ENCODE data around the gene PDC. TPM values are rescaled to one million over a fixed set of nuclear protein-coding genes. Genes with fewer than 3 reads are reported as not detected.
A peak's percentile ranks its signal among the peaks of the same experiment; 100 is the strongest.

The PDC gene
- total RNA-seq, 2 donors from 2014 or later = not detected

DNA sequence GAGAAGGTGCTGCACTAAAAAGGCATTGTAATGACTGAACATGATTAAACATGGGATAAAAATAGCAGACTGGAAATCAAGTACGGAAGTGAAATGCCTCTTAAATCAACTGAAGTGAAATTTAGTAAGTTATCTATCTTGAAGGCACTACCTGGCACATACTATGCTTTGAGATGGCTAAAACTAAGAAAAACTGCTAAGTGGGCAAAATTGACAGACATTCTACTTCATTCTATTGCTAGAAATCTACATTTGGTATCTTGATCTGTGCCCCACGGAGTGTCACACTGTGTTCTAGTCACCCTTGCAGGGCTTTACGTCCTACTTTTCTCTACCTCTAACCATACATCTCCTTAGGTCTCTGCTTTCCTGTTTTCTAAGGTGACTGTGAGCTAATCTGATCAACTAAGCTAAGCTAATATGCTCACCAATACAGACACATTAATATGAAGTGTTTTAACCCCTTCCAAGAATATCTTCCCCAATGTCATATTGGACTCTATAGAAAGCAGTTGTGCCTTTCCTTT, 4.1 kb downstream of the PDC start:
- H3K9me3 ChIP-seq (ENCODE audit: control insufficient read depth, low read length, poor library complexity, severe bottlenecking) = no peaks in the 10 kb centered on the region
- no peak overlapping the region for H3K4me3 Mint-ChIP-seq
- DNase-seq (no peak), ATAC-seq (no peak)
- H3K4me1 Mint-ChIP-seq = no peaks in the 10 kb centered on the region
- no peak overlapping the region for H3K27ac Mint-ChIP-seq
- H3K36me3 Mint-ChIP-seq (ENCODE audit: low read depth) = no peaks in the 10 kb centered on the region
- no peaks in the 10 kb centered on the region for H3K27me3 Mint-ChIP-seq

DNA sequence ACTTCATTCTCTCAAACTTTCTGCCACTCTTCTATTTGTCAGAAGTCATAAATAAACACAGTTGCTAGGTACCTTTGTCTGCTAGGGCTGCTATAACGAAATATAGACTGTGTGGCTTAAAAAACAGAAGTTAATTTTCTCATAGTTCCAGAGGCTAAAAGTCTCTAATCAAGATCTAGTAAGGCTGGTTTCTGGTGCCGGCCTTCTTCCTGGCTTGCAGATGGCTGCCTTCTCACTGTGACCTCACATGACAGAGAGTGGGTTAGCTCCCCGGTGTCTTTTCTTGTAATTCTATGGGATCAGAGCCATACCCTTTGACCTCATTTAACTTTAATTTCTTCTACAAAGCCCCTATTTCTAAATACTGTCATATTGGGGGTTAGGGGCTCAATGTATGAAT, 5.9 kb downstream of the PDC start:
- ATAC-seq = no peak
- Mint-ChIP-seq H3K27me3 (no peaks in the 10 kb centered on the region), H3K36me3 (ENCODE audit: low read depth) (no peaks in the 10 kb centered on the region), H3K27ac (peak overlapping the region; percentile 41), H3K4me1 (no peaks in the 10 kb centered on the region), H3K4me3 (no peak overlapping the region)
- no peak for DNase-seq
- no peaks in the 10 kb centered on the region for H3K9me3 ChIP-seq (ENCODE audit: control insufficient read depth, low read length, poor library complexity, severe bottlenecking)

DNA sequence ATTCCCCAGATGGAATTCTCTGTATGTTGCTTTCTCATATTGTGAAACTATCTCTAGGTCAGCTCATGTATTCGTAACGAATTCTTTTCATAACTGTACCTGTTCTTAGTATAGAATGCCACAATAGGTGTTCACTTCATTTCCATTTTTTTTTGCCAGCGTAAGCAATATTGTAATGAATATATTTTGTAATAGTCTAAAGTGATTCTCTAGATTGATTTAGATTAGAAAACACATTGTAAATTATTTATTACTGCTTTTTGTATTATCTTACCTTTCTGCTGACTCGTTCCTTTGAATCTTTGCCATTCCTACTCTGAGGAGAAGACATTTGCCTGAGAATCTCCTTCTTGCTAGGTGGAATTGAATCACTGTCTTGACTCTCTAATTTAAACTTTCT, 14.8 kb downstream of the PDC start:
- no peaks in the 10 kb centered on the region for H3K9me3 ChIP-seq (ENCODE audit: control insufficient read depth, low read length, poor library complexity, severe bottlenecking)
- Mint-ChIP-seq H3K27ac (no peak overlapping the region), H3K4me3 (no peak overlapping the region), H3K36me3 (ENCODE audit: low read depth) (peaks cover 2% of the 10 kb centered on the region), H3K27me3 (no peaks in the 10 kb centered on the region), H3K4me1 (peaks cover 6% of the 10 kb centered on the region)
- ATAC-seq = no peak
- DNase-seq = no peak

DNA sequence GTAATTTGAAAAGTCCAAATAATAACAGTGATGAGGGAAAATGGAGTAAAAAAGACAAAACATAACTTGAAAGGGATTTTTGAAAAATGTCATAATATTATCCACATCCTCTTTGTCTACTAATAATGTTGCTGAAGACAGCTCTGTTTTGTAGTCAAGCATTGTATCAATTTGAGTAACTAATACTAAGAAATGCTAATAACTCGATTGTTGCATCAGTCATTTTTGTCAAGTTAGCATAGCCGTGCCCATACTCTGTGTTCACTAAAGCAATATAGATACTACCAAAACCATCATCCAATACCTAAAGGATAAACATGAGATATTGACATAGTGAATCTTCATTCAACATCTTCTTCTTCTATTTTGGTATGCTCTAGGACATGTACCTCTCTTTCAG, 17.3 kb downstream of the PDC start:
- no peak overlapping the region for H3K27ac Mint-ChIP-seq
- no peak for ATAC-seq

DNA sequence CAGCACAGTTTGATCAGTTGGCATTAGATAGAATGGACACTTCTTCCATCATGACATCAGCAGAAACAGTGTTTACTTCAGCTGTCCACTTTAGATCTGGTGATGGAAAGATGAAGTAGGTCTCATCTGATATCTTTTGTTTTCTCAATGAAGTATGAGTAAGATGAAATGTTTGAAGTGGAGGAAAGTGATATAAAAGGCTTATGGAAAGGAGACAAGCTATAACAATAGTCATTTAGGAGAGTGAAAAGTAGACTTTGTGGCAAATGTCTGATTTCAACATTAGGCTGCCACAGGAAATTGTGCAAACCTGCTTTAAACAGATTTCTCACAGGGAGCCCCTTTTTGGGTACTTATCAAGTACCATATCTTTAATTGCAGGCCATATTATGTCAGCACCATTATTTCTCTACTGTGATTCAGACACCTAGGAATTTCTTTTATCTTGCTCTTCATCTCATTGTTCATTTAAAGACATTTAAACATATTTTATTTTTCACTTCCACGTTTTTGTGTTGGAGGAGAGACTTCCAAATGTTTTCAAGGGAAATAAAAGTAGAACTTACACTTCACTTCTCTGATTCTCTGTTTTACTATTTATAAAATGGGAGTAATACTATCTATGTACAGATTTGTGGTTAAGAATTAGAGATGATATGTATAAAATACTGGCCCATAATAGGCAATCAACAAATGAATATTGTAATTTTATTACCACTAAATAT, 18.1 kb downstream of the PDC start:
- no peak for DNase-seq
- Mint-ChIP-seq H3K36me3 (ENCODE audit: low read depth) (no peaks in the 10 kb centered on the region), H3K4me3 (no peak overlapping the region), H3K27me3 (no peaks in the 10 kb centered on the region), H3K4me1 (peaks cover 9% of the 10 kb centered on the region), H3K27ac (no peak overlapping the region)
- H3K9me3 ChIP-seq (ENCODE audit: control insufficient read depth, low read length, poor library complexity, severe bottlenecking) = no peaks in the 10 kb centered on the region
- no peak for ATAC-seq

More for the DNA sequence above, 17.3 kb downstream of the PDC start:
- H3K4me3 Mint-ChIP-seq = no peak overlapping the region
- H3K36me3 Mint-ChIP-seq (ENCODE audit: low read depth) = no peaks in the 10 kb centered on the region
- no peaks in the 10 kb centered on the region for H3K9me3 ChIP-seq (ENCODE audit: control insufficient read depth, low read length, poor library complexity, severe bottlenecking)
- H3K27me3 Mint-ChIP-seq = no peaks in the 10 kb centered on the region
- no peak for DNase-seq
- H3K4me1 Mint-ChIP-seq = peaks cover 9% of the 10 kb centered on the region

DNA sequence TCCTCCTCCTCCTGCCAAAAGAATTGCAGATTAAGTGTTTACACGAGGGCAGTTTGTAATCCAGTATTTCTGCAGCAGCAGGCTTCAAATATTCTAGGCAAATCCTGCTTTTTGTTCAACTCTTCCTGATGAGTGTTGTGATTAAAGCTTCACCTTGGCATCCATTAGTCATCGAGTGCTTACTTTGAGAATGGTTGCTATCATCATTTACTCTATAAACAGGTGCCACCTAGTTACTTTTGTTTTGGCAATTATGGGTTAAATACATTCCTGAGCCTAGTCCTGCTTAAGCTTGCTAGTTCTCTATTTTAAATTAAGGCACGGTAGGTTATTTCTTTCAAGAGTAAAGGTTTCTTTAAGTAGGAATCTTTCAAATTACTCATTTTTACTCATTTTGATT, 20.3 kb downstream of the PDC start:
- Mint-ChIP-seq H3K27ac (no peak overlapping the region), H3K4me1 (peaks cover 9% of the 10 kb centered on the region), H3K36me3 (ENCODE audit: low read depth) (peaks cover 3% of the 10 kb centered on the region), H3K4me3 (no peak overlapping the region), H3K27me3 (no peaks in the 10 kb centered on the region)
- H3K9me3 ChIP-seq (ENCODE audit: control insufficient read depth, low read length, poor library complexity, severe bottlenecking) = no peaks in the 10 kb centered on the region
- DNase-seq (no peak), ATAC-seq (no peak)

DNA sequence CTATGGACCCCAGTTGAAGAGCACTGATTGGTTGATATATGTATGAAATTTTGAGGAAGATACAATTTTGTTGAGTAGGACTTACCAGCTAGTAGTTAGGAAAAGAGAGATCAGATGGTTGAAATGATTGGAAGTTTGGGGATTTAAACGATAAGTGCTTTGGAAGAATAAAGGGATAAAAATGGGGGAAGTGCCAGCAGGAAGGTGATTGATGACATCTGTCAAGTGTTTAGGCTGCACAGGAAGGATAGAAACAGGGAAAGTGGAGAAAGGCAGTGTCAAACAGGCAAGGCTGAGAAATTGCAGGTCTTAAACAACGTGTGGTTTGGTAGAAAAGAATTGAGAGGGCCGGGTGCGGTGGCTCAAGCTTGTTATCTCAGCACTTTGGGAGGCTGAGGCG, 22.3 kb downstream of the PDC start:
- ATAC-seq (no peak), DNase-seq (no peak)
- no peaks in the 10 kb centered on the region for H3K27me3 Mint-ChIP-seq
- H3K36me3 Mint-ChIP-seq (ENCODE audit: low read depth) = peaks cover 3% of the 10 kb centered on the region
- no peaks in the 10 kb centered on the region for H3K9me3 ChIP-seq (ENCODE audit: control insufficient read depth, low read length, poor library complexity, severe bottlenecking)
- H3K4me1 Mint-ChIP-seq = peaks cover 9% of the 10 kb centered on the region
- no peak overlapping the region for H3K27ac Mint-ChIP-seq
- no peak overlapping the region for H3K4me3 Mint-ChIP-seq

DNA sequence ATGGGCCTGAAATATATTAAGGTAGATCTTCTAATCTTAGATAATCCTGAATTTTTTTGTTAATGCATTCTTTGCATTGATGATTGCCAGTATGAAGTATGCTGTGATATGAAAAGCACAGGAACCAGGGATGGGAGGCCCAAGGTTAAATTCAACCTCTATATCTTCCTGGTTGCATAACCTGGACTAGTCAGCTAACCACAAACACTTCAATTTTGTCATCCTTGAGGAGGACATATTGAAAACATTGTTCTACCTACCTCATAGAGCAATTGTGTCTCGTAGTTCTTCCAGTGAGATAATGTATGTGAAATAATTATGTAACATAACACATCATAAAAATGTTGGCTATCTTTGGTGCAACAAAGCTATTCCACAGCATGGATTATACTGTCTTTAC, 25.6 kb downstream of the PDC start:
- ATAC-seq (no peak), DNase-seq (no peak)
- Mint-ChIP-seq H3K27me3 (no peaks in the 10 kb centered on the region), H3K27ac (no peak overlapping the region), H3K36me3 (ENCODE audit: low read depth) (peaks cover 3% of the 10 kb centered on the region), H3K4me3 (no peak overlapping the region), H3K4me1 (peaks cover under 1% of the 10 kb centered on the region)
- H3K9me3 ChIP-seq (ENCODE audit: control insufficient read depth, low read length, poor library complexity, severe bottlenecking) = no peaks in the 10 kb centered on the region

DNA sequence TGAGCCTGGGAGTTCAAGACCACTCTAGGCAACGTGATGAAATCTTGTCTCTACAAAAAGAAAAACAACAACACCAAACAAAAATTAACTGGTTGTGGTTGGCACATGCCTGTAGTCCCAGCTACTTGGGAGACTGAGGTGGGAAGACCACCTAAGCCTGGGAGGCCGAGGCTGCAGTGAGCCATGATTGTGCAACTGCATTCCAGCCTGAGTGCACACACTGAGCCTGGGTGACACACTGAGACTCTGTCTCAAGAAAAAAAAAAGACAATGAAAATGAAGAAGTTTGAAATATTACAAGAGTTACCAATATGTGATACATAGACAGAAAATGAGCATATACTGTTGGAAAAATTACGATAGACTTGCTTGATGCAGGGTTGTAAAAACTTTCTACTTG, 31.9 kb downstream of the PDC start:
- Mint-ChIP-seq H3K36me3 (ENCODE audit: low read depth) (peaks cover 2% of the 10 kb centered on the region), H3K4me1 (no peaks in the 10 kb centered on the region), H3K4me3 (no peak overlapping the region), H3K27me3 (no peaks in the 10 kb centered on the region), H3K27ac (no peak overlapping the region)
- ATAC-seq (no peak), DNase-seq (no peak)
- no peaks in the 10 kb centered on the region for H3K9me3 ChIP-seq (ENCODE audit: control insufficient read depth, low read length, poor library complexity, severe bottlenecking)

DNA sequence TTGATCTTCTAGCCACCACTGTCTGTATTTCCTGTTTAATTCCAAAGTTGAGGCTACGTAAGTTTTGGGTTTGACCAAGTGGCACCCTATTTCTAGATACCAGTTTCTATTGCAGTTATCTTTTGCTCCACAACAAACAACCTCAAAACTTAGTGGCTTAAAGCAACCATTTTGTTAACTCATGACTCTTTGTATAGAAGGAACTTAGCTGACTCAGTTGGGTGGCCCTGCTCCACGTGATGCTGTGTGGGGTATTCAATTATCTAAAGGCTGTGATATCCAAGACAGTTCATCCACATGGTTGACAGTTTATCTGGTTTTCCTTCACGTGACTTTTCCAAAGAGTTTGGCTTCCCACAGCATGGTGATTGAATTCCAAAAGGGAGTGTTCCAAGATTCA, 34.8 kb downstream of the PDC start:
- DNase-seq (no peak), ATAC-seq (no peak)
- no peaks in the 10 kb centered on the region for H3K9me3 ChIP-seq (ENCODE audit: control insufficient read depth, low read length, poor library complexity, severe bottlenecking)
- Mint-ChIP-seq H3K27me3 (no peaks in the 10 kb centered on the region), H3K4me3 (no peak overlapping the region), H3K36me3 (ENCODE audit: low read depth) (peaks cover 2% of the 10 kb centered on the region), H3K4me1 (no peaks in the 10 kb centered on the region), H3K27ac (no peak overlapping the region)

DNA sequence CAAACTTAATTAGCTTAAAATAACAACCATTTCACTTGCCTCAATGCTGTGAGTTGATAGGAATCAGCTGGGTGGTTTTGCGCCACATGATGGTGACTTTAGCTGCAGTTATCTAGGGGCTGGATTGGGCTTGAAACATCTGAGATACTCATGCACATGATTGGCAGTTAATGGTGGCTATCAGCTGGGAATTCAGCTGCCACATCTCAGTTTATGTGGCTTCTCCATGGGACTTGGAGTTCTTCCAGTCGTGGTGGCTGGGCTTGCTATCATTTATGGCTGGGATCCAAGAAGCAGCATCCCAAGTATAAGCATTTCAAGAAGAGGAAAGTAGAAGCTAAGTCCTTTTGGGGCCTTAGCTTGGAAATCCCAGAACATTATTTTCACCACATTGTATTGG, 36.4 kb downstream of the PDC start:
- Mint-ChIP-seq H3K4me1 (peaks cover 5% of the 10 kb centered on the region), H3K36me3 (ENCODE audit: low read depth) (peaks cover 2% of the 10 kb centered on the region), H3K27me3 (no peaks in the 10 kb centered on the region), H3K4me3 (no peak overlapping the region), H3K27ac (no peak overlapping the region)
- ATAC-seq (no peak), DNase-seq (no peak)
- no peaks in the 10 kb centered on the region for H3K9me3 ChIP-seq (ENCODE audit: control insufficient read depth, low read length, poor library complexity, severe bottlenecking)

DNA sequence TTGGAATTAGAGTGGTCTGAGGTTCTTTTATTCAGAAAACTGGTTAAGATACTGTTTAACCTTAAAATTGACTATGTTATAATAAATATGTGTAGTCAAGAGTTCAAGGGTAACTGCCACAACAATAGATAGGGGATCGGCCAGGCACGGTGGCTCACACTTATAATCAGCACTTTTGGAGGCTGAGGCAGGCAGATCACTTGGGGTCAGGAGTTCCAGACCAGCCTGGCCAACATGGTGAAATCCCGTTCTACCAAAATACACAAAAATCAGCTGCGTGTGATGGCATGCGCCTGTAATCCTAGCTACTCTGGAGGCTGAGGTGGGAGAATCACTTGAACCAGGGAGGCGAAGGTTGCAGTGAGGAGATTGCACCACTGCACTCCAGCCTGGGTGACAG, 39.5 kb downstream of the PDC start:
- H3K9me3 ChIP-seq (ENCODE audit: control insufficient read depth, low read length, poor library complexity, severe bottlenecking) = no peaks in the 10 kb centered on the region
- H3K4me3 Mint-ChIP-seq = no peak overlapping the region
- peaks cover 7% of the 10 kb centered on the region for H3K4me1 Mint-ChIP-seq
- H3K36me3 Mint-ChIP-seq (ENCODE audit: low read depth) = peaks cover 3% of the 10 kb centered on the region
- DNase-seq = no peak
- peak overlapping the region; percentile 93 for H3K27ac Mint-ChIP-seq
- no peaks in the 10 kb centered on the region for H3K27me3 Mint-ChIP-seq
- no peak for ATAC-seq

DNA sequence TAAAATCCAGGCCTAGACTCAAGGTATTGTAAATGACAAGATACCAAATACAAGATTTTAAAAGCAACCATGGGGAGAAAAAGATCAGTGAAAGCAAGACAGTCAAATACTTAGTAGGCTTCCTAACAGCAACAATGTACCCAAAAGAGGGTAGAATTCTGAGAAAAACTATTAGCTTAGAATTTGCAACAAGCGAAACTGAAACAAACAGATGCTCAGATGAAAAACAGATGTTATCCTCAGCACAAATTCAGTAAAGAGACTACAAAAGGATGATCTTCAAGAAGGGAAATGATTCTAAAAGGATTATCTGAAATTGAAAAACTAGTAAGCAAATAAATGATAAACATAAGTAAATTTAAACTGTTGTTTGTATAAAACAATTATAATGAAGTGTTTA, 40.0 kb downstream of the PDC start:
- peaks cover 7% of the 10 kb centered on the region for H3K4me1 Mint-ChIP-seq
- ATAC-seq (no peak), DNase-seq (no peak)
- H3K9me3 ChIP-seq (ENCODE audit: control insufficient read depth, low read length, poor library complexity, severe bottlenecking) = no peaks in the 10 kb centered on the region
- no peaks in the 10 kb centered on the region for H3K27me3 Mint-ChIP-seq
- peak overlapping the region; percentile 93 for H3K27ac Mint-ChIP-seq
- peaks cover 3% of the 10 kb centered on the region for H3K36me3 Mint-ChIP-seq (ENCODE audit: low read depth)
- H3K4me3 Mint-ChIP-seq = no peak overlapping the region

DNA sequence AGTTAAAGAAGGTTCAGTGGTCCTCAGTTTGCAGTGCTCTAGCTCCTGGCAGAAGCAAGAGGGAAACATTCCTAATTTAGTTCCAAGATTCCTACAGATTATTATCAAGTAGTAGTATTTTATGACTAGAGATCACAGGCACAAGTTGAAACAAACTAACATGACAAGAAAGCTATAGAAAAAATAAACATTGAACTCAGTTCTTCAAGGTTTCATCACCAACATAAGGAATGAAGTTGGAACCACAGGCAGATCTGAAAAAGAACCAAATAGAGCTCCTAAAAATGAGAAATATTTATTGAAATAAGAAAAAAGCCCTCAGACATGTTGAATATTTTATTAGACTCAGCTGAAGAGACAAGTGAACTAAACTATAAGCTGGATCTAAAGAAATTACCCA, 40.6 kb downstream of the PDC start:
- Mint-ChIP-seq H3K36me3 (ENCODE audit: low read depth) (peaks cover 3% of the 10 kb centered on the region), H3K4me1 (peaks cover 7% of the 10 kb centered on the region), H3K27ac (peak overlapping the region; percentile 93), H3K27me3 (no peaks in the 10 kb centered on the region), H3K4me3 (no peak overlapping the region)
- no peaks in the 10 kb centered on the region for H3K9me3 ChIP-seq (ENCODE audit: control insufficient read depth, low read length, poor library complexity, severe bottlenecking)
- ATAC-seq = no peak
- no peak for DNase-seq

All from T-helper 17 cell (primary cell).